ENCODE data around the gene TRPC4. TPM values are rescaled to one million over a fixed set of nuclear protein-coding genes. Genes with fewer than 3 reads are reported as not detected.

Gene TRPC4
- total RNA-seq, 4 donors from 2014 or later: 0.20 to 2.2 (median 0.68) TPM; not detected in 1

- TF ChIP-seq CTCF (IDR thresholded peaks at IDR 0.05): no peak
- no peak for TF ChIP-seq EP300 (IDR thresholded peaks at IDR 0.05; ENCODE audit: low read depth)
- no peak for TF ChIP-seq POLR2AphosphoS5 (IDR thresholded peaks at IDR 0.05)
- no peak for TF ChIP-seq POLR2A (IDR thresholded peaks at IDR 0.05)
- Histone ChIP-seq H3K9me3 (no peaks in the 10 kb centered on the region), H3K27ac (no peak overlapping the region), H3K4me1 (no peaks in the 10 kb centered on the region), H3K4me3 (no peak overlapping the region), H3K27me3 (no peaks in the 10 kb centered on the region), H3K36me3 (no peaks in the 10 kb centered on the region)
- intact Hi-C loops (cut with DNase I; ENCODE audit: low total_unique reads): no loop called here
- WGBS, 2 donors (ENCODE audit: low coverage in 1 of 2): 83 to 88% methylated on average over 2 of the region's 2 CpGs
- DNase-seq: no peak
- in situ Hi-C loops (cut with MboI; ENCODE audit: low pct_ligation_motif_present in 1 of 4, low pct_unique_long_range_greater_than_20kb in 1 of 4, low sequenced_read_pairs in 3 of 4): no loop called here
Measured at GRCh38 chr13:37686501-37686900, 183.1 kb downstream of the TRPC4 start.

- TF ChIP-seq CTCF (IDR thresholded peaks at IDR 0.05) (no peak), EP300 (IDR thresholded peaks at IDR 0.05; ENCODE audit: low read depth) (no peak), POLR2A (IDR thresholded peaks at IDR 0.05) (no peak), POLR2AphosphoS5 (IDR thresholded peaks at IDR 0.05) (no peak)
Measured at GRCh38 chr13:37685206-37685605, 184.4 kb downstream of the TRPC4 start.

GRCh38 chr13:37682496-37682895 is 187.1 kb downstream of the TRPC4 start:
- Histone ChIP-seq H3K27me3 (no peaks in the 10 kb centered on the region), H3K27ac (peak overlapping the region in 3 of 4 donors; percentile 13 to 59 (median 49)), H3K9me3 (no peaks in the 10 kb centered on the region), H3K4me1 (no peaks in the 10 kb centered on the region), H3K36me3 (no peaks in the 10 kb centered on the region), H3K4me3 (no peak overlapping the region)
- 80 to 90% methylated on average over 3 of the region's 3 CpGs for WGBS, 2 donors (ENCODE audit: low coverage in 1 of 2)
- no peak for DNase-seq
- in situ Hi-C loops (cut with MboI; ENCODE audit: low pct_ligation_motif_present in 1 of 4, low pct_unique_long_range_greater_than_20kb in 1 of 4, low sequenced_read_pairs in 3 of 4) (no loop called here), intact Hi-C loops (cut with DNase I; ENCODE audit: low total_unique reads) (no loop called here)
- TF ChIP-seq CTCF (IDR thresholded peaks at IDR 0.05): no peak
- TF ChIP-seq POLR2A (IDR thresholded peaks at IDR 0.05): no peak
- TF ChIP-seq EP300 (IDR thresholded peaks at IDR 0.05; ENCODE audit: low read depth): no peak
- TF ChIP-seq POLR2AphosphoS5 (IDR thresholded peaks at IDR 0.05): no peak

More at GRCh38 chr13:37685206-37685605, 184.4 kb downstream of the TRPC4 start:
- no peaks in the 10 kb centered on the region for H3K27me3 ChIP-seq
- H3K4me3 ChIP-seq: no peak overlapping the region
- intact Hi-C loops (cut with DNase I; ENCODE audit: low total_unique reads): no loop called here
- no peaks in the 10 kb centered on the region for H3K4me1 ChIP-seq
- H3K36me3 ChIP-seq: no peaks in the 10 kb centered on the region
- WGBS, 2 donors (ENCODE audit: low coverage in 1 of 2): 69 to 77% methylated on average over 5 of the region's 5 CpGs
- no peak overlapping the region for H3K27ac ChIP-seq
- in situ Hi-C loops (cut with MboI; ENCODE audit: low pct_ligation_motif_present in 1 of 4, low pct_unique_long_range_greater_than_20kb in 1 of 4, low sequenced_read_pairs in 3 of 4): no loop called here
- H3K9me3 ChIP-seq: no peaks in the 10 kb centered on the region
- no peak for DNase-seq

GRCh38 chr13:37681281-37682032 is 188.1 kb downstream of the TRPC4 start:
- Histone ChIP-seq H3K4me3 (no peak overlapping the region), H3K9me3 (no peaks in the 10 kb centered on the region), H3K27me3 (no peaks in the 10 kb centered on the region), H3K27ac (peak overlapping the region in 3 of 4 donors; percentile 16 to 59 (median 49)), H3K4me1 (no peaks in the 10 kb centered on the region), H3K36me3 (no peaks in the 10 kb centered on the region)
- 39 to 40% methylated on average over 6 of the region's 6 CpGs for WGBS, 2 donors (ENCODE audit: low coverage in 1 of 2)
- intact Hi-C loops (cut with DNase I; ENCODE audit: low total_unique reads) (no loop called here), in situ Hi-C loops (cut with MboI; ENCODE audit: low pct_ligation_motif_present in 1 of 4, low pct_unique_long_range_greater_than_20kb in 1 of 4, low sequenced_read_pairs in 3 of 4) (no loop called here)
- no peak for DNase-seq
- TF ChIP-seq POLR2A (IDR thresholded peaks at IDR 0.05): no peak
- peak in 2 of 3 donors; percentile 55 to 67 for TF ChIP-seq POLR2AphosphoS5 (IDR thresholded peaks at IDR 0.05)

All from transverse colon (tissue), 4 donors.